GM12873 (cell line): ENCODE data around the gene NBPF6.

ENCODE experiments used
- TF ChIP-seq, protein P1 (sequence below): IDR thresholded peaks from 2 replicates; pipeline ENCODE4 v1.5.1; 2012; ENCODE audit warnings: low read depth, mild to moderate bottlenecking, moderate library complexity, low read length, control low read depth; ENCODE audit not compliant: insufficient read depth; ENCODE audit errors: missing control alignments

Gene NBPF6

DNA sequence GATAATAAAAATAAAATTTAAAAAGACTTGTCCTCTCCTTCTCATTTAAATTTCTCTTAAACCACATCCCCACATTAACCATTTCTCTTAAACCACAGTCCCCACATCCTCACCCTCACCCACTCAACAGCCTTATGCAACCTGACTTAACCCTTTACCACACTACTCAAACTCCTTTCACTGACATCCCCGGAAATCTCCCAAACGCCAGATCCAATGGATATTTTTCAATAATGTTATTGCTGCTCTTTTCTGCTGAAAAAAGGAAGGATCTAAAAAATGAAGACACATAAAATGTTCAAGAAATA, 55.6 kb downstream of the NBPF6 start:
- TF ChIP-seq, protein P1, sequence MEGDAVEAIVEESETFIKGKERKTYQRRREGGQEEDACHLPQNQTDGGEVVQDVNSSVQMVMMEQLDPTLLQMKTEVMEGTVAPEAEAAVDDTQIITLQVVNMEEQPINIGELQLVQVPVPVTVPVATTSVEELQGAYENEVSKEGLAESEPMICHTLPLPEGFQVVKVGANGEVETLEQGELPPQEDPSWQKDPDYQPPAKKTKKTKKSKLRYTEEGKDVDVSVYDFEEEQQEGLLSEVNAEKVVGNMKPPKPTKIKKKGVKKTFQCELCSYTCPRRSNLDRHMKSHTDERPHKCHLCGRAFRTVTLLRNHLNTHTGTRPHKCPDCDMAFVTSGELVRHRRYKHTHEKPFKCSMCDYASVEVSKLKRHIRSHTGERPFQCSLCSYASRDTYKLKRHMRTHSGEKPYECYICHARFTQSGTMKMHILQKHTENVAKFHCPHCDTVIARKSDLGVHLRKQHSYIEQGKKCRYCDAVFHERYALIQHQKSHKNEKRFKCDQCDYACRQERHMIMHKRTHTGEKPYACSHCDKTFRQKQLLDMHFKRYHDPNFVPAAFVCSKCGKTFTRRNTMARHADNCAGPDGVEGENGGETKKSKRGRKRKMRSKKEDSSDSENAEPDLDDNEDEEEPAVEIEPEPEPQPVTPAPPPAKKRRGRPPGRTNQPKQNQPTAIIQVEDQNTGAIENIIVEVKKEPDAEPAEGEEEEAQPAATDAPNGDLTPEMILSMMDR, result no peak

DNA sequence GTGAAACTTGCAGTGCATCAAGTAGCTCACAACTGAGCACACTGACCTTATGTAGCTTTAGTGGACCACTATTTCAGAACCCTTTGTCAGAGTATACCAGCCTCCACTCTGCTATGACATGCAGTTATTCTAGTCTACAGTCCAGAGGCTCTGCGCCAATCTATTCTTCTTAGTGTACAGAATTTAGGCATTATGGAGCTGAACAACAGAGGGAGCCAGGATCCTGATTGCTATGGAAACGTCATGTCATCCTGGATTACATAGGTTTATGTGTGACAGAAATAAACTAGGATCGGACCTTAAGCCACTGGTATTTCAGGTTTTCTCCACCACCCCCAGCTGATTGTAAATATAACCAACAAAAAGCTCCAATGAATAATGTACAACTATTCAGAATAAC, 61.6 kb downstream of the NBPF6 start:
- TF ChIP-seq, protein P1, result no peak

DNA sequence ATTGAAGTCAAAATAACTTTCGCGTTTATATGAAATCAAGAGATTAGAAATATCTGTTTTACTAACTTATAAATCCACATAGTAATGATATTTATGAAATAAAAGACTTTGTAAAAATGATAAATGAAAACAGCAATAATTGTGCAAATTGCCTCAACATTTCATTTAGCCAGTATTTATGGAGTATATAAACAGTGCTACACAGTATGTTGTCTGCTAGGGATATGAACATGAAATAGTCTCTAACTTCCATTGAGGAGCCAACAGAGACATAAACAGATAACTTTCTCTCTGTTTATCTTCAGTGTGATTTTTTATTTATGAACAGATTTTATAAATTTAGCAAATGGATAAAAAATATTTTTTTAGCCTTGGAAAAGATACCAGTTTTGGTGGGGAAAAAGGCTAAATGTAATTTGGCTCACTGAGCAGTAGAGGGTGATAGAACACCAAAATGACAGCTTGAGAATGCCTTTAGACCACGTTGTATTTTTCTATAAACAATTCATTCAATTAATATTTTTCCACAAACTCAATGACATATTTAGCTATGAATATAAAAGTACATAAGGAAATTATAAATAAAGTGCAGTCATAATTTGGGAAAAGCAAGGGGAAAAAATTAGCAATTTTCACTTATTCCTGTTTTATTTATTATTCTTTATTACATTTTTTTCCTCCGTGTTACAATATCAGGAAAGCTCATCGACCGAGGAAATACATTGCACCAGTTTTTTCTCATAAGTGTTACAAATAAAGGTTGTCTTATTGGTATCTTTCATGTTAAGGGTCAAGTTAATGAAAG, 62.3 kb downstream of the NBPF6 start:
- TF ChIP-seq, protein P1, result peak; percentile 71

DNA sequence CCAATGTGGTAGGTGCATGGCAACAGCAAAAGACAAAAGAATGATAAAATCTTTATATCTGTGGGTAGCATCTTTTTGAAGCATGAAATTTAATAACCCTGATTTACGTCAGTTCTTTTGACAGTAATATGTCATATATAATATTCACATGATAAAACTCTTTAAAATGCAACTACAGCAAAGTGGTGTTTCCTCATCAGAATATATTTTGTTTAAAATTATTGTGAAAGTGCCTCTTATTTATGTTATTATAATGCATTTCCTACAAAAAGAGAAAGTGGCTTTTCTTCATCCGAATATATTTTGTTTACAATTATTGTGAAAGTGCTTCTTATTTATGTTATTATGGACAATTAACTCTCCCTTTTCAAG, 62.9 kb downstream of the NBPF6 start:
- TF ChIP-seq, protein P1, result no peak
